ENCODE data around the gene MYO3B.

MYO3B gene

GRCh38 chr2:170587922-170588321 is 410.0 kb downstream of the MYO3B start:
- TF ChIP-seq, protein P1, sequence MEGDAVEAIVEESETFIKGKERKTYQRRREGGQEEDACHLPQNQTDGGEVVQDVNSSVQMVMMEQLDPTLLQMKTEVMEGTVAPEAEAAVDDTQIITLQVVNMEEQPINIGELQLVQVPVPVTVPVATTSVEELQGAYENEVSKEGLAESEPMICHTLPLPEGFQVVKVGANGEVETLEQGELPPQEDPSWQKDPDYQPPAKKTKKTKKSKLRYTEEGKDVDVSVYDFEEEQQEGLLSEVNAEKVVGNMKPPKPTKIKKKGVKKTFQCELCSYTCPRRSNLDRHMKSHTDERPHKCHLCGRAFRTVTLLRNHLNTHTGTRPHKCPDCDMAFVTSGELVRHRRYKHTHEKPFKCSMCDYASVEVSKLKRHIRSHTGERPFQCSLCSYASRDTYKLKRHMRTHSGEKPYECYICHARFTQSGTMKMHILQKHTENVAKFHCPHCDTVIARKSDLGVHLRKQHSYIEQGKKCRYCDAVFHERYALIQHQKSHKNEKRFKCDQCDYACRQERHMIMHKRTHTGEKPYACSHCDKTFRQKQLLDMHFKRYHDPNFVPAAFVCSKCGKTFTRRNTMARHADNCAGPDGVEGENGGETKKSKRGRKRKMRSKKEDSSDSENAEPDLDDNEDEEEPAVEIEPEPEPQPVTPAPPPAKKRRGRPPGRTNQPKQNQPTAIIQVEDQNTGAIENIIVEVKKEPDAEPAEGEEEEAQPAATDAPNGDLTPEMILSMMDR (conservative IDR thresholded peaks at IDR 0.05; ENCODE audit: low read depth, low read length): no peak
- H3K4me3 ChIP-seq (ENCODE audit: low read depth, low read length): no peak overlapping the region
- peak; percentile 38 for DNase-seq (ENCODE audit: low read depth)

- no peak overlapping the region for H3K4me3 ChIP-seq (ENCODE audit: low read depth, low read length)
- TF ChIP-seq, protein P1 (conservative IDR thresholded peaks at IDR 0.05; ENCODE audit: low read depth, low read length): no peak
- no peak for DNase-seq (ENCODE audit: low read depth)
Measured at GRCh38 chr2:170588729-170589128, 410.8 kb downstream of the MYO3B start.

GRCh38 chr2:170596576-170596975 is 418.6 kb downstream of the MYO3B start:
- TF ChIP-seq, protein P1 (conservative IDR thresholded peaks at IDR 0.05; ENCODE audit: low read depth, low read length): no peak
- H3K4me3 ChIP-seq (ENCODE audit: low read depth, low read length): no peak overlapping the region
- no peak for DNase-seq (ENCODE audit: low read depth)

DNA sequence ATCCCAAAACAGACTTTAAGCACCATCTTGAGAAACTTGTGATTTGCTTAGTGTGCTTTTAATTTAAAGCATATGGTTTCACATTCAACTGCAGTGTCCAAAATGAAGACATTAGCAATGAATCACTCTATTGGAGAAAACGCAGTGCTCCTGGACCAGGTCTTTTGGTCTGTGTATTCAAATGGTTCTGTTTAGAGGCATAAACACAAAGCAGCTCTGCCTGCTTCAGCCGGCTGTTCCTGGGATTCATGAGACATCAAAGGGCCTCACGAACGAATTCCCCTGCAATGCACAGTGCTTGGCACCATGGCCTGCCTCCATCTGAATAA is 420.1 kb downstream of the MYO3B start:
- DNase-seq (ENCODE audit: low read depth): no peak
- TF ChIP-seq, protein P1 (conservative IDR thresholded peaks at IDR 0.05; ENCODE audit: low read depth, low read length): no peak
- no peak overlapping the region for H3K4me3 ChIP-seq (ENCODE audit: low read depth, low read length)

DNA sequence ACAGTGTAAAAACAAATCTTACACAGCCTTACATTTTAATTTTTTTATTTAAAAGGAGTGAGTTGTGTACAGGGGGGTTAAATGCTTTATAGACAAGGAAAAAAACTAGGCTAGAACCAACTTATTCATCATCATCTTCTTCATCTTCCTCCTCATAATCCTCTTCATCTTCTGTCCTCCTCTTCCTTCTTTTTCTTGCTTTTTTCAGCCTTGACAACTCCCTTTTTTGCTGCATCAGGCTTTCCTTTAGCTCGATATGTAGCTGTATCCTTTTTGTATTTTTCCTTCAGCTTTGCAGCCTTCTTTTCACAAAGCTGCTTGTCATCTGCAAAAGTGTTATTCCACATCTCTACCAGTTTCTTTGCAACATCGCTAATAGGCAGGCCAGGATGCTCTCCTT is 423.5 kb downstream of the MYO3B start:
- TF ChIP-seq, protein P1 (conservative IDR thresholded peaks at IDR 0.05; ENCODE audit: low read depth, low read length): no peak
- no peak overlapping the region for H3K4me3 ChIP-seq (ENCODE audit: low read depth, low read length)
- no peak for DNase-seq (ENCODE audit: low read depth)

DNA sequence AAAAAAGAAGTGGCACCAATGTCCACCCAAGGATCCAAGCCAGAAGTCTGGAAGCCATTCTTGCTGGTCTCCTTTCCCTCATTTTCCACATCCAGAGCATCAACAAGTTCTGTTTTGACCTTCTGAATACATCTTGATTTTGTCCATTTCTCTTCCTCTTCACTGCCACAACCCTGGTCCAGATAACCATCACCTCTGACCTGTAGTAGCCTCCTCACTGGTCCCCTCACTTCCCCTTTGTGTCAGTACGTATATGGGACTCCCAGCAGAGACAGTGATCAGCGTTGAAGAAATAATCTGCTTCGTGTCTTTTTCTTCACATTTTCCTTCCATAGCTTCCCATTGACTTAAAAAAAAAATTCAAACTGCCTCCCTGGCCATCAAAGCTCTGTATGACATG is 427.9 kb downstream of the MYO3B start:
- DNase-seq (ENCODE audit: low read depth): no peak
- TF ChIP-seq, protein P1 (conservative IDR thresholded peaks at IDR 0.05; ENCODE audit: low read depth, low read length): no peak
- H3K4me3 ChIP-seq (ENCODE audit: low read depth, low read length): no peak overlapping the region

- no peak for DNase-seq (ENCODE audit: low read depth)
- TF ChIP-seq, protein P1 (conservative IDR thresholded peaks at IDR 0.05; ENCODE audit: low read depth, low read length): no peak
- no peak overlapping the region for H3K4me3 ChIP-seq (ENCODE audit: low read depth, low read length)
Measured at GRCh38 chr2:170607171-170607570, 429.2 kb downstream of the MYO3B start.
